Measurements from ENCODE around the gene THSD4. TPM values are rescaled to one million over a fixed set of nuclear protein-coding genes. Genes with fewer than 3 reads are reported as not detected.

The THSD4 gene
- total RNA-seq, 1 donor, result 15.6 TPM

DNA sequence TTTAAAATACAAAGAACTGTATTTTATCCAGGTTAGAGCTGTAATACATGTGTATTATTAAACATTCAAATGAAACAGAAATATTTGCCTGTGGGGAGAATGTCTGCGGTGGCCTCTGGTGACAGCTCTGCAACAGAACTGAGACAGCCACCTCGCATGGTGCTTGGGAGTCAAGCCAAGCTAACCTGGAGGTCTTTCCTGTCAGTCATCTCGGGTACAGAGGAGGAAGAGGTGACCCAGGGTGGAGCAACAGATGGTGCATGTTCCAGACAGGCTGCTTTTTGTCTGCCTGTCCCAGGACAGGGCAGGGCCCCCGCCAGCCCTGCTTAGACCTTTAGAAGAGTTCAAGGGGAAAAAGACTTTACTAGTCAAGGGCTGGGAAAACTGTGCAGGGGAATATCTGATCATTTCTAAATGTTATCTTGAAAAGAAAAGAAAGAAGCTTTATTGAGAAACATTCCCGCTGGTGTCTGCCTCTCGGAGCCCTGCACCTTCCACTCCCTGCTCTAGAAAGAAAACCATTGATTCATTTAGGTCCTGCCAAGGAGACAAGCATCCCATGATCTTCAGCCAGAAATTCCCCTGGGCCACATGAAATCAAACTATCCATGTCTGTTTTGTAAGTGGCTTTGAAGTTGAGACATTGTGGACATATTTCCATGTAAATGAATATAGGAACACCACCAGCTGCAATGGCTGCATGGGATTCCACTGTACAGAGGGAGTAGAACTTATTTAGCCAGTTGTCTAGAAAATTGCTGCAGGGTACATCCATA, 689.6 kb downstream of the THSD4 start:
- Histone ChIP-seq H4K20me1 (ENCODE audit: insufficient read depth, low read length) (no peaks in the 10 kb centered on the region), H3K9me3 (ENCODE audit: low read depth, low read length) (no peaks in the 10 kb centered on the region), H3K4me3 (ENCODE audit: insufficient read depth, low read length) (no peak overlapping the region), H2AFZ (ENCODE audit: low read length) (no peak overlapping the region), H3K36me3 (ENCODE audit: insufficient read depth, low read length) (no peaks in the 10 kb centered on the region), H3K4me1 (ENCODE audit: insufficient read depth, low read length) (peaks cover 17% of the 10 kb centered on the region), H3K27ac (ENCODE audit: low read depth, low read length) (no peak overlapping the region), H3K27me3 (ENCODE audit: insufficient read depth, low read length) (peaks cover 6% of the 10 kb centered on the region), H3K79me2 (ENCODE audit: insufficient read depth, low read length) (no peaks in the 10 kb centered on the region), H3K4me2 (ENCODE audit: insufficient read depth, low read length) (no peak overlapping the region)
- DNase-seq (ENCODE audit: insufficient read length, low spot score, missing footprints), result peak; percentile 77
- TF ChIP-seq, protein P1, sequence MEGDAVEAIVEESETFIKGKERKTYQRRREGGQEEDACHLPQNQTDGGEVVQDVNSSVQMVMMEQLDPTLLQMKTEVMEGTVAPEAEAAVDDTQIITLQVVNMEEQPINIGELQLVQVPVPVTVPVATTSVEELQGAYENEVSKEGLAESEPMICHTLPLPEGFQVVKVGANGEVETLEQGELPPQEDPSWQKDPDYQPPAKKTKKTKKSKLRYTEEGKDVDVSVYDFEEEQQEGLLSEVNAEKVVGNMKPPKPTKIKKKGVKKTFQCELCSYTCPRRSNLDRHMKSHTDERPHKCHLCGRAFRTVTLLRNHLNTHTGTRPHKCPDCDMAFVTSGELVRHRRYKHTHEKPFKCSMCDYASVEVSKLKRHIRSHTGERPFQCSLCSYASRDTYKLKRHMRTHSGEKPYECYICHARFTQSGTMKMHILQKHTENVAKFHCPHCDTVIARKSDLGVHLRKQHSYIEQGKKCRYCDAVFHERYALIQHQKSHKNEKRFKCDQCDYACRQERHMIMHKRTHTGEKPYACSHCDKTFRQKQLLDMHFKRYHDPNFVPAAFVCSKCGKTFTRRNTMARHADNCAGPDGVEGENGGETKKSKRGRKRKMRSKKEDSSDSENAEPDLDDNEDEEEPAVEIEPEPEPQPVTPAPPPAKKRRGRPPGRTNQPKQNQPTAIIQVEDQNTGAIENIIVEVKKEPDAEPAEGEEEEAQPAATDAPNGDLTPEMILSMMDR (IDR thresholded peaks at IDR 0.05; ENCODE audit: extremely low read depth, low read depth, low read length), result no peak

DNA sequence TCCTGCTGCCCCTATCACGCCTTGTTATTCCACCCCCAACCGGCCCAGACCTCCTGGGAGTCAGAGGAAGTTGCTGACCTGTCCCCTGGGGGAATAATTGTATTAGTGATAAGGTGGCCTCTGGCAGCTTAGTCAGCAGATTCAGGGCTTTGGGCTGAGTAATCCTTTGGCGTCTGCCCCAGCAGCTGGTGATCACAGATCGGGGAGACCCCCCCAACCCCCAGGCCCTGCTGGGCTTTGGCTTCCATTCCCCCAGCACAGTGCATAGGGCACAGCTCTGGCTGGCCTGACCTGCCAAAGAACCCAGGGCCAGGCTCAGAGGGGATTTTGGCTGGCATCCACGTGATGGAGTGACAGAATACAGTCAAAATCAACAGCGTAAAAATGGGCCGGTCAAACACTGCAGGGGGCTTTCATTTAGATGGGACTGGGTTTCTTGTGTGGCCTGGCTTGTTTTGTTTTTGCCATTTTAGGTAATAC, 691.2 kb downstream of the THSD4 start:
- Histone ChIP-seq H3K27ac (ENCODE audit: low read depth, low read length) (no peak overlapping the region), H3K4me1 (ENCODE audit: insufficient read depth, low read length) (peaks cover 14% of the 10 kb centered on the region), H3K4me3 (ENCODE audit: insufficient read depth, low read length) (no peak overlapping the region), H3K9me3 (ENCODE audit: low read depth, low read length) (no peaks in the 10 kb centered on the region), H3K27me3 (ENCODE audit: insufficient read depth, low read length) (peaks cover 6% of the 10 kb centered on the region), H3K79me2 (ENCODE audit: insufficient read depth, low read length) (no peaks in the 10 kb centered on the region), H3K4me2 (ENCODE audit: insufficient read depth, low read length) (no peak overlapping the region), H3K36me3 (ENCODE audit: insufficient read depth, low read length) (no peaks in the 10 kb centered on the region), H2AFZ (ENCODE audit: low read length) (no peak overlapping the region), H4K20me1 (ENCODE audit: insufficient read depth, low read length) (no peaks in the 10 kb centered on the region)
- DNase-seq (ENCODE audit: insufficient read length, low spot score, missing footprints), result peak; percentile 90
- TF ChIP-seq, protein P1 (IDR thresholded peaks at IDR 0.05; ENCODE audit: extremely low read depth, low read depth, low read length), result no peak

DNA sequence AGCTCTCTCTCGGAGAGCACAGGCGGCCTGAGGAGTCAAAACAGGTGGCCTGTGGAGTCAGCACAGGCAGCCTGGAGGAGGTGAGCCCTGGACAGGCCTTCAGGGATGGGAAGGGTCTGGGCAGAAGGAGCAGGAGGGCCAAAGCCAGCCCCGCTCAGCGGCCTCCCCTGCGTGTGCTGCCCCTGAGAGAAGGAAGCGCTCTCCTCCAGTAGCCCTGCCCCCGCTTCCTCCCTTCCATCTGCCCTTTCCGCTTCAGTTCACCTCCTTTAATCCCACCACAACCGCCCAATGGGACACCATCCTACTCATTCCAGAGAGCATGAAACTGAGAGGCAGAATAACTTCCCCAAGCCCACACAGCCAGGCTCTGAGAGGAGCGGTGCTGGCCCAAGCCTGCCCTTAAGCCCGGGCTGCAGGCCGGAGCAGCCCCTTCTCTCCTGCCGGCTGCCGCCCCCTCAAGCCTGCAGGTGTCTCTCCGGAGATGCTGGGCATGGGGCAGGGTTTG, 691.9 kb downstream of the THSD4 start:
- H3K4me1 ChIP-seq (ENCODE audit: insufficient read depth, low read length), result peaks cover 14% of the 10 kb centered on the region
- no peaks in the 10 kb centered on the region for H3K9me3 ChIP-seq (ENCODE audit: low read depth, low read length)
- H3K4me3 ChIP-seq (ENCODE audit: insufficient read depth, low read length), result no peak overlapping the region
- H3K36me3 ChIP-seq (ENCODE audit: insufficient read depth, low read length), result no peaks in the 10 kb centered on the region
- H3K27ac ChIP-seq (ENCODE audit: low read depth, low read length), result no peak overlapping the region
- no peak overlapping the region for H3K4me2 ChIP-seq (ENCODE audit: insufficient read depth, low read length)
- H4K20me1 ChIP-seq (ENCODE audit: insufficient read depth, low read length), result no peaks in the 10 kb centered on the region
- peak; percentile 68 for DNase-seq (ENCODE audit: insufficient read length, low spot score, missing footprints)
- peaks cover 6% of the 10 kb centered on the region for H3K27me3 ChIP-seq (ENCODE audit: insufficient read depth, low read length)
- TF ChIP-seq, protein P1 (IDR thresholded peaks at IDR 0.05; ENCODE audit: extremely low read depth, low read depth, low read length), result no peak
- H3K79me2 ChIP-seq (ENCODE audit: insufficient read depth, low read length), result no peaks in the 10 kb centered on the region
- no peak overlapping the region for H2AFZ ChIP-seq (ENCODE audit: low read length)

DNA sequence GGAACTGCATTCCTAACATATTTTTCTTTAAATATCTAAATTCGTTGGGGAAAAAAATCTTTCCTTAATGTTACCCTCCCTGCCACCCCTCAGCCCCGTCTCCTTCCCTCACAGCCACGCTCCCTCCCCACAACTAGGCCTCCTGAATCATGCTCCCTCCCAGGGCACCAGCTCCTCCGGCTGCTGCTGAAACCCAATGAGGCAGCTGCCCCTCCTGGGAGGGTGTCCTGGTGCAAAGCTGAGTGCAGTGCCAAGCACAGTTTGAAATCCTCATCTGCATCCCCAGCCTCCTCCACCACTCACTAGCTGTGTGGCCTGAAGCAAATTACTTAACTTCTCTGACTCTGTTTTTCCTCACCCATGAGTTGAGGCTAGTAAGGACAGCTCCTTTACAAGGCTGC, 692.4 kb downstream of the THSD4 start:
- Histone ChIP-seq H3K4me1 (ENCODE audit: insufficient read depth, low read length) (peaks cover 14% of the 10 kb centered on the region), H3K79me2 (ENCODE audit: insufficient read depth, low read length) (no peaks in the 10 kb centered on the region), H3K9me3 (ENCODE audit: low read depth, low read length) (no peaks in the 10 kb centered on the region), H3K27me3 (ENCODE audit: insufficient read depth, low read length) (peaks cover 6% of the 10 kb centered on the region), H3K4me3 (ENCODE audit: insufficient read depth, low read length) (no peak overlapping the region), H3K27ac (ENCODE audit: low read depth, low read length) (no peak overlapping the region), H3K36me3 (ENCODE audit: insufficient read depth, low read length) (no peaks in the 10 kb centered on the region), H2AFZ (ENCODE audit: low read length) (no peak overlapping the region), H3K4me2 (ENCODE audit: insufficient read depth, low read length) (no peak overlapping the region), H4K20me1 (ENCODE audit: insufficient read depth, low read length) (no peaks in the 10 kb centered on the region)
- TF ChIP-seq, protein P1 (IDR thresholded peaks at IDR 0.05; ENCODE audit: extremely low read depth, low read depth, low read length), result no peak
- DNase-seq (ENCODE audit: insufficient read length, low spot score, missing footprints), result peak; percentile 96
